GM18951 (cell line): ENCODE measurements around the gene GALNS.

Experiments
- POLR2A ChIP-seq: IDR thresholded peaks from 4 replicates; pipeline ENCODE4 v1.6.1; 2011; ENCODE audit warnings: mild to moderate bottlenecking; ENCODE audit not compliant: insufficient read length, insufficient read depth; ENCODE audit errors: extremely low read depth
- in situ Hi-C: fragments of 300-500 bp; cut with MboI; formaldehyde crosslinking; loops from one replicate; pipeline ENCODE4 v1.12.0; 2022; ENCODE audit warnings: low sequenced_read_pairs, mixed read lengths, inconsistent platforms; ENCODE audit not compliant: unreplicated experiment

The GALNS gene

GRCh38 chr16:88877564-88878289, 21.0 kb upstream of the GALNS start:
- no peak for TF ChIP-seq POLR2A
- in situ Hi-C loops, result no loop called here

GRCh38 chr16:88876942-88877526, 20.3 kb upstream of the GALNS start:
- in situ Hi-C loops, result no loop called here
- no peak for TF ChIP-seq POLR2A

GRCh38 chr16:88875703-88876234, 19.0 kb upstream of the GALNS start:
- in situ Hi-C loops, result no loop called here
- no peak for TF ChIP-seq POLR2A

- in situ Hi-C loops, result no loop called here
- TF ChIP-seq POLR2A, result no peak
These were observed 18.3 kb upstream of the GALNS start for GRCh38 chr16:88874938-88875599.

- in situ Hi-C loops, result no loop called here
- no peak for TF ChIP-seq POLR2A
These were observed 16.0 kb upstream of the GALNS start for GRCh38 chr16:88872650-88873331.

DNA sequence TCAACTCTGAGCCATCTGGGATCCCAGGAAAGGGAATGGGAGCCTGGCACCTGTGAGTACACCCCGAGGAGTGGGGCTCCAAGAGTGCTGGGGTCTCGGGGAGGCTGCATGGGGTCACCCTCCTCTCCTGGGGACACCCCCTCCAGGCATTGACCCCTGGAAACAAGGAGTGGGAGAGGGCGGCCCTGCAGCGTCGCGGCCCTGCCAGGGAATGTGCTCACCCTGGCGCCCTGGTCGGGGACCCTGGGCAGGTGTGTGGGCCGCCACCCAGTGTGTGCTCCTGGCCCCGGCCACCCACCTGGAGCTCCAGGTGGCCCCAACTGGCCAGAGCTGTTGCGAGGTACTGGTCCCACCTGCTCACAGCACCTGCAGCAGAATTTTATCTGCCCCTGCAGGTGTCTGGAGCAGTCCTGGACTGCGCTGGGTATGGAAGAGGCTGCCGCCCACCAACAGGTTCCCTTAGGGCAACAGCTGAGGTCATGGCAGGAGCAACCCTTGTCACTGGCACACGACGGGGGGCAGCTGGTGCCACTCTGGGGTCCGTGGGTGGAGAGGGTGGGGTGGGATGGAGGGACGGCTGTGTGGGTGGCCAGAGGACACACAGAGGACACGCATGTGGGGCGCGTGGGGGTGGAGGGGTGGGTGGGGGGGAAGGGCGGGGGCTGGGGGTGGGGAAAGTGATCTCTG, 15.1 kb upstream of the GALNS start:
- no peak for TF ChIP-seq POLR2A
- in situ Hi-C loops, result no loop called here

GRCh38 chr16:88871349-88871702, 14.6 kb upstream of the GALNS start:
- in situ Hi-C loops, result no loop called here
- no peak for TF ChIP-seq POLR2A

DNA sequence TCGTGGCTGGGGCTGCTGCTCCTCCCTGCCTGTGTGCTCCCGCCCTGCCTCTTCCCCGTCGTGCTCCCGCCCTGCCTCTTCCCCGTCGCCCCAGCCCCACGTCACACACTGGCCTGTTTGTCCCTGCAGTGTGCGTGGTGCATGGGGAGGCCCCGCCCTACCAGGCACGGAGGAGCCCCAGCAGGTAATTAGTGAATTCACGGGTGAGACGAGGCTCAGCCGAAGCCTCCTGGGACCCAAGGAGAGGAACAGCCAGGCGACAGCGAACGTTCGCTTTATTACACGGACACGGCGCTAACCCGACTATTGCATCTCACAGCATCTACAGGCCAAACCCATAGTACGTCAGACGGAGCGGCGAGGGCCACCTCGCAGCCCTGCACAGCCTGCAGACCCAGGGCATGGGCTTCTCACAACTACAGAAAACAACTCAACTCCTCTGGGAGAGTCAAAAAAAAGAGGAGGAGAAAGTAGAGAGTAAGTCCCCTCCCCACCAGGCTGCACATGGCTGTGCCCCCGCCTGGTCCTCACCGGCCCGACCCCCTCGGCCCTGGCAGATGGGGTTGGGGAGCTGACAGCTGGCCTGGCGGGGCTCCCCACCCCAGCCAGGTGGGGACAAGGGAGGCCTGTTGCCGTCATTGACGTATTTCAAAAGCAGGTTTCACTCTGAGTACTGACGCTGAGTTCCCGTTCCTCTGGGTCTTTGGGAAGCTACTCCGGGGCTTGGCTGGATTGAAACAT, 14.0 kb upstream of the GALNS start:
- no peak for TF ChIP-seq POLR2A
- in situ Hi-C loops, result no loop called here

- in situ Hi-C loops, result no loop called here
These were observed 12.9 kb upstream of the GALNS start for GRCh38 chr16:88869673-88869980.

DNA sequence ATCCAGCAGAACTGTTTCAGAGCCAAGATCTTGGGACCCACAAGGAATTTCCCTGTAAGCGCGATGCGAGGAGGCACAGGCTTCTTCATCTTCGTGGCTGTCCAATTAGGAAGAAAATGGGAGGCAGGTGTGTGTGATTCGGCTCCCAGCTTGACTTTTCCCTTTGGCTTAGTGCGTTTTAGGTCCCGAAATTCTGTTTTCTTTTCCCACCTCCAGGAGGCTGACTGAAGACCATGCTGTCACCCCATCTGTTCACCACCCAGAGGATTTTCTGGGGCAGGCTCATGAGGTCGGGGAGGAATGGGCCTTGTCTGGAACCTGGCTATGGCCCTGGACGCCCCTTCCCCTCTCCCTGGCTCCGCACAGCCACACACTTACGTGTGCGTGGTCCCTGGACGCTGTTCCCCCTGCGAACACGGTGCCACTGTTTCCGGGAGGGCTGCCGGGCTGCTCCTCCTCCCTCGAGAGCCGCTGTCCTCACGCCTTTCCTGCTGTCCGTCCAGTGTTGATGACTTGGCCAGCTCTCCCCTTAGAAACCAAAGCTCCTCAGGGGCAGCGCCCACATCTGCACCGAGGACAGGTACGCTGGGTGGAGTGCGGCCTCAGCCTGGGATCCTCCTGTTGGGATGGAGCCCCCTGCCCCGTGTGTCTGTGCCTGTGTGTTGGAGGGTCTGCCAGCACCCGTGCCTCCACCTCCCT, 12.4 kb upstream of the GALNS start:
- TF ChIP-seq POLR2A, result no peak
- in situ Hi-C loops, result no loop called here

More at GRCh38 chr16:88869673-88869980, 12.9 kb upstream of the GALNS start:
- no peak for TF ChIP-seq POLR2A

DNA sequence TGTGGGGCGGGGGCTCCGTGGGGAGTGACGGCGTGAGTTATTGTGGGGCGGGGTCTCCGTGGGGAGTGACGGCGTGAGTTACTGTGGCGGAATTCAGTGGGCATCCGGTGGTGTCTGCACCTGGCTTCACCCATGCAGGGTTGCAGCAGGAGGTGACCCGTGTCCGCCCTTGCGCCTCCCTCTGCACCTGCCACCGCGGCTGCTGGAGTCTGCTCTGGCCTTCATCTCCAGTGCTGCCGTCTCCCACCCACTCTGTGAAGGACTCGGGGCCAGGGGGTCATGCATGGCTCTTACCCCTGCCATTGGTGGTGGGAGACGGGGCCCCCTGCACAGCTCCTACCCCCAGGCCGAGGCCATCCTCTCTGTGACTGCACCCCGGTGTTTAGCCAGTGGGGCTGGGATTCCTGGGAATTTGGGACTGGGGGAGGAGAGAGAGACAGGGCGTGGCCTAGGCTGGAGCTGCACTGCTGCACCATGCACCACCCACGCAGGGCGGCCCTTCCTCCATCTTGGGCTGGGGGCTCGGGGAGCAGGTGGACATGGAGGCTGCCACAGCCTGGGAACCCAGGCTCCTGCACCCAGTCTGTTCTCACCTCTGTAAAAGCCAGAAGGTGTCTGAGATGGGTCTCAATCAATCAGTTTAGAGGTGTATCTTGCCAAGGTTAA, 11.0 kb upstream of the GALNS start:
- in situ Hi-C loops, result no loop called here
- TF ChIP-seq POLR2A, result no peak
